Breast epithelium (tissue), 4 donors: ENCODE results near the gene NAE1. TPM values are rescaled to one million over a fixed set of nuclear protein-coding genes. Genes with fewer than 3 reads are reported as not detected.

Experiments used
- DNase-seq, 2 donors: peaks; one replicate each; pipeline ENCODE4 v3.0.0-alpha.2; 2019; ENCODE audit warnings: low spot score in 2 of 2
- H3K27ac ChIP-seq, 2 donors: fragments of 200-600 bp; sonication (generic) in 1 of 2; one replicate each; pipeline ENCODE4 v1.5.1; 2016 to 2019; ENCODE audit warnings: mild to moderate bottlenecking in 1 of 2
- H3K27me3 ChIP-seq, 2 donors: fragments of 200-600 bp; sonication (generic) in 1 of 2; one replicate each; pipeline versions ENCODE4 v1.5.1 to v1.6.0; 2017 to 2019; ENCODE audit warnings: control low read depth in 1 of 2, mild to moderate bottlenecking in 1 of 2
- H3K36me3 ChIP-seq: fragments of 200-600 bp; one replicate; pipeline ENCODE4 v1.5.1; 2019
- H3K4me1 ChIP-seq, 2 donors: fragments of 200-600 bp; sonication (generic); one replicate each; pipeline ENCODE4 v1.5.1; 2016 to 2019; ENCODE audit warnings: control low read depth in 1 of 2
- H3K4me3 ChIP-seq, 3 donors: fragments of 200-600 bp; sonication (generic); 1 replicate in 2 of 3; 2 replicates in 1 of 3; pipeline ENCODE4 v1.5.1; 2016 to 2019; ENCODE audit warnings: mild to moderate bottlenecking in 3 of 3, moderate library complexity in 2 of 3
- H3K9me3 ChIP-seq, 2 donors: fragments of 200-600 bp; sonication (generic) in 1 of 2; one replicate each; pipeline ENCODE4 v1.5.1; 2016 to 2019; ENCODE audit warnings: control low read depth in 1 of 2
- CTCF ChIP-seq, 3 donors: fragments of 450-650 bp; IDR thresholded peaks; one replicate each; pipeline ENCODE4 v1.5.1; 2016 to 2017; ENCODE audit warnings: antibody characterized with exemption in 3 of 3, mild to moderate bottlenecking in 3 of 3, moderate library complexity in 3 of 3
- POLR2A ChIP-seq: fragments of 450-650 bp; IDR thresholded peaks from one replicate; pipeline ENCODE4 v1.6.1; 2016; ENCODE audit warnings: antibody characterized with exemption, mild to moderate bottlenecking, moderate library complexity
- POLR2AphosphoS5 ChIP-seq, 3 donors: sonication (generic); formaldehyde crosslinking; IDR thresholded peaks; one replicate each; pipeline ENCODE4 v1.6.1; 2017; ENCODE audit warnings: antibody characterized with exemption in 3 of 3
- intact Hi-C: fragments of 100-400 bp; cut with DNase I; formaldehyde crosslinking; loops from one replicate; pipeline ENCODE4 v1.15.1; 2023; ENCODE audit warnings: low total_unique reads
- total RNA-seq, 3 donors: library from RNA; depleted of rRNA; stranded (reverse); fragments of >200 nt; gene quantifications; one replicate each; pipeline ENCODE4 v1.1.0, GENCODE V29; 2016

The NAE1 gene
- total RNA-seq, 3 donors from 2014 or later: 44.0 to 69.8 (median 60.3) TPM

GRCh38 chr16:66856801-66857200, 26.0 kb upstream of the NAE1 start:
- TF ChIP-seq CTCF (IDR thresholded peaks at IDR 0.05) (no peak), POLR2A (no peak), POLR2AphosphoS5 (IDR thresholded peaks at IDR 0.05) (no peak)
- no peak for DNase-seq
- no peak overlapping the region for H3K4me3 ChIP-seq

GRCh38 chr16:66856184-66856730, 25.5 kb upstream of the NAE1 start:
- no peak for TF ChIP-seq POLR2A
- TF ChIP-seq CTCF (IDR thresholded peaks at IDR 0.05): no peak
- TF ChIP-seq POLR2AphosphoS5 (IDR thresholded peaks at IDR 0.05): no peak
- no peaks in the 10 kb centered on the region for H3K9me3 ChIP-seq
- no peak overlapping the region for H3K4me3 ChIP-seq
- H3K27me3 ChIP-seq: no peaks in the 10 kb centered on the region
- no peak for DNase-seq
- H3K27ac ChIP-seq: no peak overlapping the region
- intact Hi-C loops: no loop called here
- H3K4me1 ChIP-seq: no peaks in the 10 kb centered on the region
- no peaks in the 10 kb centered on the region for H3K36me3 ChIP-seq

More at GRCh38 chr16:66856801-66857200, 26.0 kb upstream of the NAE1 start:
- Histone ChIP-seq H3K9me3 (no peaks in the 10 kb centered on the region), H3K4me1 (no peaks in the 10 kb centered on the region), H3K36me3 (no peaks in the 10 kb centered on the region), H3K27me3 (no peaks in the 10 kb centered on the region), H3K27ac (no peak overlapping the region)
- intact Hi-C loops: no loop called here

- H3K4me1 ChIP-seq: no peaks in the 10 kb centered on the region
- no peak overlapping the region for H3K4me3 ChIP-seq
- no peak overlapping the region for H3K27ac ChIP-seq
- H3K27me3 ChIP-seq: no peaks in the 10 kb centered on the region
- TF ChIP-seq POLR2AphosphoS5 (IDR thresholded peaks at IDR 0.05): no peak
- no peak for TF ChIP-seq POLR2A
- no peak for TF ChIP-seq CTCF (IDR thresholded peaks at IDR 0.05)
- H3K9me3 ChIP-seq: no peaks in the 10 kb centered on the region
- DNase-seq: no peak
- H3K36me3 ChIP-seq: no peaks in the 10 kb centered on the region
- intact Hi-C loops: no loop called here
These were observed 22.7 kb upstream of the NAE1 start for GRCh38 chr16:66853261-66854139.

- intact Hi-C loops: no loop called here
- Histone ChIP-seq H3K27me3 (peaks cover 0 to 5% of the 10 kb centered on the region in 2 donors), H3K27ac (no peak overlapping the region), H3K4me1 (no peaks in the 10 kb centered on the region), H3K9me3 (no peaks in the 10 kb centered on the region), H3K4me3 (no peak overlapping the region), H3K36me3 (no peaks in the 10 kb centered on the region)
- peak in 1 of 2 donors; percentile 38 for DNase-seq
- no peak for TF ChIP-seq POLR2AphosphoS5 (IDR thresholded peaks at IDR 0.05)
- TF ChIP-seq POLR2A: no peak
- TF ChIP-seq CTCF (IDR thresholded peaks at IDR 0.05): no peak
These were observed 20.6 kb upstream of the NAE1 start for GRCh38 chr16:66851166-66851964.
